D721Med (cell line): Measurements from ENCODE around the gene ACSBG1.

Experiments
- DNase-seq: peaks from one replicate; pipeline ENCODE4 v3.0.0; 2011; ENCODE audit warnings: low spot score; ENCODE audit not compliant: insufficient read length
- FAIRE-seq: peaks from 2 replicates; lab custom pipeline; 2011; peaks lifted over from hg19 to GRCh38; lab: Jason Lieb, UNC
- CTCF ChIP-seq: IDR thresholded peaks from 2 replicates; pipeline ENCODE4 v1.5.1; 2012; ENCODE audit warnings: mild to moderate bottlenecking, control low read depth; ENCODE audit not compliant: insufficient read depth; ENCODE audit errors: missing control alignments

ACSBG1 gene

GRCh38 chr15:78130466-78131294 lies 103.7 kb downstream of the ACSBG1 start:
- TF ChIP-seq CTCF, result no peak
- FAIRE-seq (no peak), DNase-seq (no peak)

GRCh38 chr15:78129751-78130287 lies 104.5 kb downstream of the ACSBG1 start:
- no peak for TF ChIP-seq CTCF
- DNase-seq (no peak), FAIRE-seq (no peak)

GRCh38 chr15:78129077-78129750 lies 105.2 kb downstream of the ACSBG1 start:
- no peak for TF ChIP-seq CTCF
- FAIRE-seq, result no peak
- no peak for DNase-seq

GRCh38 chr15:78127882-78128281 lies 106.5 kb downstream of the ACSBG1 start:
- no peak for DNase-seq
- no peak for FAIRE-seq
- TF ChIP-seq CTCF, result no peak

- TF ChIP-seq CTCF, result no peak
- FAIRE-seq, result no peak
These were observed 109.1 kb downstream of the ACSBG1 start for GRCh38 chr15:78125267-78125666.

GRCh38 chr15:78120523-78120922 lies 113.8 kb downstream of the ACSBG1 start:
- DNase-seq (no peak), FAIRE-seq (no peak)
- TF ChIP-seq CTCF, result no peak

More at GRCh38 chr15:78125267-78125666, 109.1 kb downstream of the ACSBG1 start:
- no peak for DNase-seq
